GDM1 (cell line): Measurements from ENCODE around the gene MXD3.

ENCODE experiments used
- DNase-seq: peaks from one replicate; lab custom pipeline; 2025; lab: John Stamatoyannopoulos, UW

Gene MXD3

DNA sequence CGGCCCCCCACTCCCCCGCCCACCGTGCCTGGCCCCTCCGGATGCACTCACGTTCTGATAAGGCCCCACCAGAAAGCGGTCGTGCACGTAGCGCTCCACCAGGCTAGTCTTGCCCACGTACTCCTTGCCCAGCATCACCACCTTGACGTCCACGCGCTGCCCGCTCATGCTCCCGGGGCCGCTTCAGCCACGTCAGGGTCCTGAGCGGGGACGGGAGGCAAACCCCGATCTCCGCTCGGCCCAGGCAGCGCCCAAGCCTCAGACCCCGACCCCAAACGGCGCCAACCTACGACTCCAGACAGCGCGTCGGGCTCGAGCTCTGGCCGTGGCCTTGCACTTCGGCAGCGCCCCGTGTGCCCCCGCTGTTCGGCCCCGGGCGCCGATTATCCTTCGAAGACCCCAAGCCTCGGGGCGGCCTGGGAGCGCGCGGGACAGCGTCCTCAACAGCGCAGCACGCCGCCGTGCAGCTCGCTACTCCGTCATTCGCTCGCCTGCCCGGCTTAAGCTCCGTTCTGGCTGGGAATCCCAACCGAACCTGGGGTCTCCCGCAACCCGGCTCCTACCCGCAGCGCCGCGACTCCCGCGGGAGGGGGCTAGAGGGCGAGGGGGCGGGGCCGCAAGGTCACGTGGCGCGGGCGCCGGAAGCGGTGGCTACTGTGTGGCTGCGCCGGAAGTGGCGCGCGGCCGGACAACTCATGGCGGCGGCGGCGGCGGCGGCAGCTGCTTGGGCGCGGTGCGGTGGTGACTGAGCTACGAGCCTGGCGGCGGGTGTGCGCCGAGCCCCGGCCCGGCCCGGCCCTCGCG is 8.4 kb downstream of the MXD3 start, which contains the start of the genes PRELID1 and RAB24:
Gene PRELID1, plus strand, starts transcription at position 679 of the 804 bp plus-strand sequence. CDS start 187 bp downstream, outside the sequence.
Gene RAB24, minus strand, starts transcription at position 599 of the 804 bp plus-strand sequence. Its CDS starts 431 bp downstream, at position 168.
- DNase-seq, result peak; percentile 76

DNA sequence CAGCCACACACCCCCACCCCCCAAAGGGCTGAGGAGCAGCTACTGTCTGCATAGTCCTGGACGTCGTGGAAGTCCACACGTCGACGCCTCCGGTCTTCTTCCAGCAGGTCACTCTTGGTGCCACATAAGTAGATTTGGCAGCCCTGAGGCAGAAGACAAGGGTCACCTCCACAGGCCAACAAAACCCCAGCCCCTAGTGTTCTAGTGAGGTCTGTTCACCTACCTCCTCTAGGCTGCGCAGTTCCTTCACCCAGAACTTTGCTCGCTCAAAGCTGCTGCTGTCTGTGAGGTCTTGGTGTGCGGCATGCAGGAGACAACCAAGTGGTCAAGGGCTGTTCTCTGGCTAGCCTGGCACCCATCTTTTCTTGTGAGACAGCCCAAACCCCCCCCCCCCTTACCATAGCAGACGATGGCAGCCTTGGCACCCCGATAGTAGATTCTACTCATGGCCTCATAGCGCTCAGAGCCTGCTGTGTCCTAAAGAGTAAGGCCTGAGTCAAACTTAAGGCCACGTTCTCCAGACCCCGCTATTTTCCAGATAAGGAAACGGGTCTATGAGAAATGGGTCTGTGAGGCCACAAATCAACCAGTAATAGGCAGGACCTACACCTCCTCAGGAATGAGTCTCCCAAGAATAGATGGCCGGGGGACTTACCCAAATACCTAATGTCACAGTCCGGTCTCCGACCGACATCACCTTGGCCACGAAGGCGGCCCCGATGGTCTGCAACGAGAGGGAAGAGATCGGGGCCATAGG is 9.2 kb downstream of the MXD3 start:
- no peak for DNase-seq

DNA sequence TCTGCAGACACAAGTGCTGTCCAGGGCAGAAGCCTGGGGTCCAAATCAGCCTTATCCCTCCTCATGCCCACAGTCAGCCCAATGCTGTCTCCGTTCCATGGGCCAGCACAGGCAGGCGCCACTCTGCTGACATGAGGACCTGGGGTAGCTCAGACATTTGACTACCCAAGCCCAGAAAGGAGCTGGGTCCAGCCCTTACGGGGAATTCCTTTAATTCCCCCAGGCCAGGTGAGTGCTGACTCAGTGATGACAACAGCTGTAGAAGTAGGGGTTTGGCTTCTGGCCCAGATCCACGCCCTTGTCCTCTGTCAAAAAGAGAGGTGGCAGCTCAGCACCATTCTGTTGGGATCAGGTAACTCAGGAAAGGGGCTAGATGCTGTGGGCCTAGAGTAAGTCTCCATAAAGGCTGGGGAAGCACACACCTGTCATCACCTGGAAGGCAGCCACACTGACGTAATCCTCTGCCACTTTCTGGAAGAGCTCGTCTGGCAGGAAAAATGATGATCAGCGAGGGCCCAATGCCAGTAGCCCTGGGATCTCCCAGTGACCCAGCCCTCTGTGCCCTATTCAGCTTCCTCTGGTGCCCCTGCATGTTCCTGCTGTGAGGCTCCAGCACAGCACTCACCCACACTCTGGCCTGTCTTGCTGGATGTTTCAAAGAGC is 10.1 kb downstream of the MXD3 start:
- DNase-seq, result no peak

DNA sequence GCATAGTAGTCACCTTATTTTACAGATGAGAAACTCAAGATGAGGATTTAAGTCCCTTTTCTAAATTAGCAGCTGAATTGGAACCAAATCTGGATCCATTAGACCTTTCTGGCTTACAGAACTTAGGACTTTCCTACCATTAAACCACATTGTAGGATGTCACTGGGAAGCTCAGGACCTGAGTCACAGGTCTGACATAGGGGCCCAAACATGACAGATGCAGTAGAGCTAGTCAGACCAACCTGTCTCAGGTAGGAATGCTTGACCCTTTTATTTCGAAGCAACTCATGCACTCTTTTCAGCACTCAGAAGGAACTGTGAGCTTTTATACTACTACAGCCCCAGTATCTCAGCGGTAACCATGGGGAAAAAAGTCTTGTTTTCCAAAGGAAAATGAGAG is 10.7 kb downstream of the MXD3 start:
- no peak for DNase-seq

DNA sequence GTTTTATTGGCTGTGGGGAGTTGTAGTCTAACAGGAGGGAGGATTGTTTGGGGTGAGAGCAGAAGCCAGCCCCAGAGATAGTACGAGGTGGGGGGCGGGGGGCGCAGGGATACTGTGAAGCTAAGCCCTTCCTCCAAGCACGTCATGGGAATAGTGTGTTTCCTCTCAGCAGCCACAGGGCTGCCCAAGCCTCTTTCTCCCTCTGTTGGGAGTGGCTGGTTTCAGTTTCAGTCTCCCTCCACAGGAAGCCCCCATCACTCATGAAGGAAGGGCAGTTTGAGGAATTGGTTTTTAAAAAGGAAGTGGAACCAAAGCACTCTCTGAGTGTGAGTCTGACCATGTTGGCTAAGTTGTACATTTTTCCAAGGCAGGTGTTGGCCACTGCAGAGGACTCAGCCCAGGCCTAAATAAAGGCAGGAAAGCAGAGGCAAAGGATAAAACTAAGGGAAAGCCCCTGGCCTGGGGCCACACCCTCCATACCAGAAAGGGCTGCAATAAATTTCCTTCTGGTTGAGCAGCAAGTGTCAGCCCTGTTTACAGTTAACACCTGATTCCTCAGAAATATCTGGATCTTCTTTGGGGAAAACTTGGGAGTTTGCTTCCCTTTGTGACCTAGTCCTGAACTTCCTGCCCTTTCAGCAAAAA is 11.3 kb downstream of the MXD3 start:
- DNase-seq, result peak; percentile 85

DNA sequence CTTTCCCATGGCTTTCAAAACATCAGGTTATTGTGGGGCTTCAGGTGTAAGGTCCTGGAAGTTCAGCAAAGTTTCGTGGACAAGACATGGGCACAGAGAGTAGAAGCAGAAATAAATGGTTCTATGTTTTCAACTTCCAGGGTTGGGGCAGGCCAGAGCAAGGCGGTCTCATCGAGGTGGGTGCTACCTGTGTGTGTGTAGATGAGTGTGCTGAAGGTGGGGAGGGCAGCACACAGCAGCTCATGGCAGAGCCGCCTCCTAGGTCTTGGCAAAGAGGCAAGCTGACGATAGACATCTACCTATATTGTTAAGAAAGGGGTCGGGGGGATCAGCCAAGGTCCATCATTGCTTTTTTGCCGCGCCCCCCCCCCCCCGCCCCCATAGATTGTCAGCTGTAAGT is 12.0 kb downstream of the MXD3 start:
- DNase-seq, result no peak

DNA sequence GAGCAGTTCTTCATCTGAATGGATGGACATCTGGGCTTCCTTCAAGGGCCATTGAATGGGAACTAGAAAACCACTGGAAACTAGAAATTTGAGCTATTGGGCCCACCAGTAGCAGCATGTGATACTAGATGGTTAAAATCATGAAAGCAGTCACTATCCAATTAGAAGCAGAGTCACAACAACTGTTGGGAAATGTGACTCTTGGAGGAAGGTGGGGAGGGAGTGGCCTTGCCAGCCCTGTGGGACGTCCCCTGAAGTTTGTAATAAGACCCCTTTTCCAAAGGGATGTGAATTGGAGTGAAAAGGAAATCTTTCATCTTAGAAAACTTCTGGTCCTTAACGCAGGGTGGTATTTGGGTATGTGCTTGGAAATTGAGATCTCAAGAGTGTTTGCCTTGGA is 13.8 kb downstream of the MXD3 start:
- DNase-seq, result no peak

DNA sequence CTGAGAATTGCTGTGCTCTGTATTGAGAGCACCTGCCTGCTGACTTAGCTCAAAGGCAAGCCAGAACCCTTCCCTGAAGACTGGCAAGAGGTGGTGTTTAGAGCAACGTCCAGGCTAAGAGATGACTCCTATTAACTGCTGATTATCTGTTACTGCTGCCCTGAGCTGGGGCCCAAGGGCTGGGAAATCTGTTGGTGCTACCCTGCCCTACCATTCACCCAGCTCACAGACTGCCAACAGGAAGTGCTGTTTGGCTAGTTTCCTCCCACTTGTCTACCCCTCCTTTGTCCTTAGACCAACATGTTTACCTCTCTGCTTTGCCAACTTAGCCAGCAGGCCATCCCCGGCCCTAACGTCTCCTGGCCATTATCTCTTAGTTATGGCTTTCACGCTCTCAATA is 15.1 kb downstream of the MXD3 start:
- DNase-seq, result no peak

DNA sequence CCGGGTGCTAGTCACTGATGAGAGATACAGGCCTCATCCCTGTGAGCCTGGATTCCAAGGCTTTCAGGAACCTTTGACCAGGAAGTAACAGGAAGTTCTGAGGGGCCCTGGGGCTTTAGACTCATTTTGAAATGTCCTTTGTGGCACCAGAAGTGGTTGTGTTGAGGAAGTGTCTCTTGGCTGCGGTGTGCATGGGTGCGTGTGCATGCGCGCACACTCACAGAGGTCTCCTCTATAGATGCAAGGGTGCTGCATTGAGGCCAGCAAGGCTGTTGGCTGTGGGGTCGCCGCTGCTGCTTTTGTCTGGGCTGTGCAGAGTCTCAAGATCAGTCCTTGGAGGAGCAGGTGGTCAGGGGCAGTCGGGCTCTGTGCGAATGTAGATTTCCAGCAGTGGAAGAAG is 15.8 kb downstream of the MXD3 start:
- DNase-seq, result no peak

DNA sequence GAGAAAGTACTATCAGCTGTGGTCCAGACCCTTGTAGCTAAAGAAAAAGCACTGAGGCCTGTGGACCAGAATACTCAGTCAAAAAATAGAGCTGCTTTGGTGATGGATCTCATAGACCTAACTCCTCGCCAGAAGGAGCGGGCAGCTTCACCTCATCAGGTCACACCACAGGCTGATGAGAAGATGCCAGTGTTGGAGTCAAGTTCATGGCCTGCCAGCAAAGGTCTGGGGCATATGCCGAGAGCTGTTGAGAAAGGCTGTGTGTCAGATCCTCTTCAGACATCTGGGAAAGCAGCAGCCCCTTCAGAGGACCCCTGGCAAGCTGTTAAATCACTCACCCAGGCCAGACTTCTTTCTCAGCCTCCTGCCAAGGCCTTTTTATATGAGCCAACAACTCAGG is 17.1 kb downstream of the MXD3 start:
- no peak for DNase-seq

DNA sequence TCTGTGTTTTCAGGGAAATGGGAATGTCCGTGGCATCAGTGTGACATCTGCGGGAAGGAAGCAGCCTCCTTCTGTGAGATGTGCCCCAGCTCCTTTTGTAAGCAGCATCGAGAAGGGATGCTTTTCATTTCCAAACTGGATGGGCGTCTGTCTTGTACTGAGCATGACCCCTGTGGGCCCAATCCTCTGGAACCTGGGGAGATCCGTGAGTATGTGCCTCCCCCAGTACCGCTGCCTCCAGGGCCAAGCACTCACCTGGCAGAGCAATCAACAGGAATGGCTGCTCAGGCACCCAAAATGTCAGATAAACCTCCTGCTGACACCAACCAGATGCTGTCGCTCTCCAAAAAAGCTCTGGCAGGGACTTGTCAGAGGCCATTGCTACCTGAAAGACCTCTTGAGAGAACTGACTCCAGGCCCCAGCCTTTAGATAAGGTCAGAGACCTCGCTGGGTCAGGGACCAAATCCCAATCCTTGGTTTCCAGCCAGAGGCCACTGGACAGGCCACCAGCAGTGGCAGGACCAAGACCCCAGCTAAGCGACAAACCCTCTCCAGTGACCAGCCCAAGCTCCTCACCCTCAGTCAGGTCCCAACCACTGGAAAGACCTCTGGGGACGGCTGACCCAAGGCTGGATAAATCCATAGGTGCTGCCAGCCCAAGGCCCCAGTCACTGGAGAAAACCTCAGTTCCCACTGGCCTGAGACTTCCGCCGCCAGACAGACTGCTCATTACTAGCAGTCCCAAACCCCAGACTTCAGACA is 17.7 kb downstream of the MXD3 start:
- DNase-seq, result no peak

DNA sequence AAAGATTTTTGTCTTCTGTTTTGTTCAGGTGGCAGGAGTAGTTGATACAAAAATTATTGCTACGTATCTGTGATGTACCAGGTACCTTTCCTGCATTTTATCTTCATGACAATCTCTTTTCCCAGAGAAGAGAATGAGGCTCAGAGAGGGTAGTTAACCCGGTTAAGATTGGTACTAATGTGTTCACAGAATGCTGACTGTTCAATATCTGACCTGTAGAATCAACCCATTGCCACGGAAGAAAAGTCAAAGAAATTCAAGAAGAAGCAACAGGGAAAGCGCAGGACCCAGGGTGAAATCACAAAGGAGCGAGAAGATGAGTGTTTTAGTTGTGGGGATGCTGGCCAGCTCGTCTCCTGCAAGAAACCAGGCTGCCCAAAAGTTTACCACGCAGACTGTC is 20.0 kb downstream of the MXD3 start:
- DNase-seq, result no peak

DNA sequence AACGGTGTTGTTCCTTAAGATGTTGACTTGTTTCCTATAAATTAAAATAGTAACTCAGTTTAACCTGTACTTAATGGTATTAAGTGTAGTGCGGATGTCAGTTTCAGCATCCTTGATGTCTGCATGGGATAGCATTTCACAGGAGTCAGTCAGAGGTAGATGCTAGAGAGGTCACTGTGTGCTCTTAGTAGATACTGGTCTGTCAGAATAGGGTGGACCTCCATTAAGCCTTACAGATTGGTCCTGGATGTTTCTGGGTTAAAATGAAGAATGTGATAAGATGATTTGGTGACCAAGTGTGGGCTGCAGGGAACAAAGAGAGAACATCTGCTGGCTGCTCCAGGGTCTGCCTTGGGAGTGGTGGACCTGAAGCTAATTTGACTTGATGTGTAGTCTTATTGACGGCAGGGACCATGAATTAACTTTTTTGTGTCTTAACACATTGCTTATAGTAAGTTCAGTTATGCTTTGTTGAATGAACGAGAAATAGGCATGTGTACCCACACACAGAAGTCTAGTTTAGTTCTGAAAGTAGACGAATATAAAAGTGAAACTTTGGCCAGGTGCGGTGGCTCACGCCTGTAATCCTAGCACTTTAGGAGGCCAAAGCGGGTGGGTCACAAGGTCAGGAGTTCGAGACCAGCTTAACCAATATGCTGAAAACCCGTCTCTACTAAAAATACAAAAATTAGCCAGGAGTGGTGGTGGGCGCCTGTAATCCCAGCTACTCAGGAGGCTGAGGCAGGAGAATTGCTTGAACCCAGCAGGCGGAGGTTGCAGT is 20.7 kb downstream of the MXD3 start:
- no peak for DNase-seq

DNA sequence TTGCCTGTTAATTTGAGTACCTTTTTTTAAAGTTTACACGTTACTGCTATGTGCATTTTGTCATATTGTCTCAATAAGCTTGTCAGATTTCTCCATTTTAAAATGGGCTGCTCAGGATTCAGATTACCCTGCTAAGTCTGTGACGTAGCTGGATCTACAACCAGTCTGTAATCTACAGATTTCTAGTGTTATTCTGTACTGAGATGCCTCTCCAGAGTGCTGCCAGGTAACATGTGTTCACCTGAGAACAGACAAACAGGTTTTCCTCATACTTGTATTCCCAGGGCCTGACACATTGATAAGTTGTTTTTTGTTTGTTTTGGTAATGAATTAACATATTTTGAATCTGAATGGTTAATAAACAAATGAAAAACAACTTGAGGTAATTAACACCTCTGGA is 23.5 kb downstream of the MXD3 start:
- no peak for DNase-seq

DNA sequence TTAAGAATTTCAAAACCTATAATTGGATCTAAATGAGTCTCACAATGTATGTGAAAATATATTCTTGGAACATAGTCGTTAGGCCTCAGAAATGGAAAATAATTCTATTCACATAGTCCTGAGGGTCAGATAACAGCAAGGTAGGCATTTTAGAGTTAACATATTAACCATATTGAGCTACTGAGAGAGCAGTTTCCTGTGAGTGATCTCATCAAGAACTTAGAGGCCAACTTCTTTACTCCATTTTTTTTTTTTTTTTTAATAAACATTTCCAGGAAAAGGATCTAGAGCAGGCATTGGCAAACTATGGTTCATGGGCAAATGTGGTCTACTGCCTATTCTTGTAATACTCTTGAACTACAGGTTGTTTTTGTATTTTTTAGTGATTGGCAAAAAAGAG is 34.8 kb downstream of the MXD3 start:
- DNase-seq, result no peak

DNA sequence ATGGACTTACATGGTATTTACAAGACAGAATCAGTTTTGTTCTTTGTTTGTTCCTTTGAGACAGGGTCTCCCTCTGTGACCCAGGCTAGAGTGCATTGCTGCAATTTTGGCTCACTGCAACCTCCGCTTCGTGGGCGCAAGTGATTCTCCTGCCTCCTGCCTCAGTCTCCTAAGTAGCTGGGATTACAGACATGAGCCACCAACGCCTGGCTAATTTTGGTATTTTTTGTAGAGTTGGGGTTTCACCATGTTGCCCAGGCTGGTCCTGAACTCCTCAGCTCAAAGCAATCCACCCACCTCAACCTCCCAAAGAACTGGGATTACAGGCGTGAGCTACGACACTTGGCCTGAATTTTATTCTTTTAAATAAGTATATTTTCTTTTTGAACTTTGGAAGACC is 35.8 kb downstream of the MXD3 start:
- DNase-seq, result no peak

DNA sequence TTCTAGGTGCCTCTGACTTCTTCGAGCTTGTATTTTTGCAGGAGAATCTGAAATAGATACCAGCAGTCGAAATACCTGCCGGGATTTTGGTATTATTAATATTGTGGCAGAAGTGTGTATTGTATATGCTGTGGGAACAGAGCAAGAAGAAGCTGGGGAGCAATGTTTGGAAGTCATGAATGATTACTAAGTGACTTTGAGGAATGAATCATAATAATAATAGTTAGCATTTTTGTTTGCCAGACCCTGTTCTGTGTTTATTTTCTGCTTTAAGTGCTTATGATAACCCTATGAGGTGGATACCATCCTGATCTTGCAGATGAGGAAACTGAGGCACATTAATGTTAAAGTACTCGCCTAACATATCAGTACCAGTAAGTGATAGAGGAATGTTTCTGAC is 40.6 kb downstream of the MXD3 start:
- no peak for DNase-seq

DNA sequence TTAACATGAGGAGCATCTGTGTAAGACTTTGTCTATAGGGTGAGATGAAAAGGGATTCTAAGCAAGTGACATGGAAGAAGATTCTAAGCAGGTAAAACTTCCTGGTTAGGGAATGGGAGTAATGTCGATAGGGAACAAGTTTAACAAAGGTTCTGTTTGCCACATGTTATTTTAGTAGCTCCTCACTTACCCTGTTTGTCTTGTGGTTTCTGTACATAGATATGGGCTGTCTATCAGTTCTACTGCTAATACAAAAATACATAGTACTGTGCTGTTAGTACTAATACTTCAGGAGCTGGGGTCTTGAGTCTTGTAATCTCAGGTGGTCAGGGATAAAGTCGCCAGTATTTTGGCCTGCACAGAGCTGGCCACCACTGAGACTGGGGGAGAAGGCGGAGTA is 41.0 kb downstream of the MXD3 start:
- no peak for DNase-seq

DNA sequence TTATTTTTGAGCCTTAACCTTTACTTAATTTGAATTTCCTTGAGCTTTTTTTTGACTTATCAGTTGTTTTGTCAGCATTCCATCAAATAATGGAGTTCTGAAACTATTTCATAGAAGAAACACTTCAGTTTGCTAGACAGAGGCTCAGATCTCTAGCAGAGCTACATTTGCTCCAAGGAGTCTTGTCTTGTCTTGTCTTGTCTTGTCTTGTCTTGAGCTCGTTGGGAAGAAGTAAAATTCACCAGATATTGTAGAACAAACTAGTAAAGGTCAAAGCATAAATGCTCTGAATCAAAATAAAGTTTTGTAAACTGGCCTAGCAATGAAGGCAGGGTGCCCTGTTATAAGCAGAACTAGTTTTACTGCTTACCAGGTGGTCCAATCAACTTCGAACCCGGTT is 41.7 kb downstream of the MXD3 start:
- no peak for DNase-seq

DNA sequence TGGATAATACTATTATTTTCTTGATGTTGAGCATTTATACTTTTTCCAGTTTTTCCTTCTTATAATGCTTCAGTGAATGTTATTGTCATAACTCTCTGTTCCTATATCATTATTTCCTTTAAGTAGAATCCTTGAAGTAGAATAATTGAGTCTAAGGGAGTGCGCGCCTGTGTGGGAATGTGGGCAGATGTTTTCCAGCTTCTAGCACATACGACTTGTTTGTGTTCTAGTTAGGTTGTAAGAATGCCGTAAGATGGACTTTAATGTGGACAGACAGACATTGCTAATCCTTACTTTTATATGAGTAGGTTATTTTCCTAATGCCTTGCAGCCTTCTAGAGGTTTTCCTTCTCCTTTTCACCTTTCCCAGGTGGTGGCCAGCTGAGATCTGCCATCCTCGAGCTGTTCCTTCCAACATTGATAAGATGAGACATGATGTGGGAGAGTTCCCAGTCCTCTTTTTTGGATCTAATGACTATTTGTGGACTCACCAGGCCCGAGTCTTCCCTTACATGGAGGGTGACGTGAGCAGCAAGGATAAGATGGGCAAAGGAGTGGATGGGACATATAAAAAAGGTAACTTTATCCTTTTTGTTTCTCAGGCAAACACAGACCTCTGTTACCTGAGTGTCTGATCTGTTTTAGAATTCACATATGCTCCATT is 42.3 kb downstream of the MXD3 start:
- DNase-seq, result no peak
